Measurements from ENCODE around the gene STRN3. TPM values are rescaled to one million over a fixed set of nuclear protein-coding genes. Genes with fewer than 3 reads are reported as not detected.

Gene STRN3
- total and polyA plus RNA-seq, 10 of the 15 experiments (the other 5 are each of a cell fraction or from before 2014, with no cell fraction given), result 7.8 to 27.9 (median 14.1) TPM

- DNase-seq (ENCODE audit: low read depth, low spot score) (no peak), FAIRE-seq (no peak), ATAC-seq (no peak)
- in situ Hi-C loops (cut with MboI), result no loop called here
- Histone ChIP-seq H3K36me3 (ENCODE audit: control insufficient read depth in 2 of 2, insufficient read depth in 2 of 2, low read length in 1 of 2) (no peaks in the 10 kb centered on the region), H3K79me2 (ENCODE audit: control insufficient read depth, insufficient read depth, low read length) (peaks cover 54% of the 10 kb centered on the region), H4K20me1 (ENCODE audit: control insufficient read depth, insufficient read depth) (peaks cover 5% of the 10 kb centered on the region; the same call in 1 of the 2 replicates), H3K27ac (ENCODE audit: control insufficient read depth, insufficient read depth) (no peak overlapping the region), H2AFZ (ENCODE audit: control insufficient read depth, low read depth, low read length) (no peak overlapping the region), H3K4me2 (ENCODE audit: control insufficient read depth, insufficient read depth) (no peak overlapping the region), H3K4me3 (no peak overlapping the region), H3K4me1 (ENCODE audit: control insufficient read depth, insufficient read depth, low read length) (peaks cover 9% of the 10 kb centered on the region; the same call in 1 of the 2 replicates), H3K9ac (ENCODE audit: control insufficient read depth, insufficient read depth, low read length) (no peak overlapping the region), H3K27me3 (replicated peaks in 1 of 2; ENCODE audit: control insufficient read depth in 2 of 2, insufficient read depth in 2 of 2, low read length in 1 of 2) (no peaks in the 10 kb centered on the region), H3K9me3 (replicated peaks; ENCODE audit: control insufficient read depth, insufficient read depth, low read length) (peaks cover 1% of the 10 kb centered on the region; the same call in 2 of the 3 replicates)
- intact Hi-C loops (cut with micrococcal nuclease; ENCODE audit: unreplicated experiment), result no loop called here
- no TSS peak for BruUV-seq (replicated peaks)
- ChIA-PET CTCF (interaction anchor here (1.0 to 1.7 kb wide), 3 partner anchors 9 to 90 kb away, joined by 3 to 8 read pairs (median 3); no protein-coding TSS in a partner anchor), RAD21 (ENCODE audit: unreplicated experiment) (interaction anchor here (0.7 to 1.2 kb wide), 2 partner anchors 10 to 93 kb away, joined by 3 to 5 read pairs; no protein-coding TSS in a partner anchor), POLR2A (interaction anchor here (0.6 to 0.9 kb wide), 2 partner anchors 20 to 219 kb away, joined by 5 read pairs; no protein-coding TSS in a partner anchor), SMC1A (ENCODE audit: uncharacterized antibody, unreplicated experiment) (interaction anchor here (1.2 kb wide), 1 partner anchor 12 kb away, joined by 3 read pairs; no protein-coding TSS in a partner anchor)
- TF ChIP-seq BCLAF1 (IDR thresholded peaks at IDR 0.05) (no peak), KAT2A (conservative IDR thresholded peaks at IDR 0.05; ENCODE audit: control insufficient read depth, low read depth, low read length) (no peak), ATF2 (IDR thresholded peaks at IDR 0.05; ENCODE audit: low read length) (no peak), NFYB (IDR thresholded peaks at IDR 0.05; ENCODE audit: insufficient read depth, low read depth, low read length) (no peak), NR2F1 (conservative IDR thresholded peaks at IDR 0.05) (no peak), YBX1 (IDR thresholded peaks at IDR 0.05) (no peak), CEBPB (IDR thresholded peaks at IDR 0.05; ENCODE audit: borderline replicate concordance in 1 of 2, low read depth in 2 of 2, low read length in 2 of 2) (no peak), CBX3 (IDR thresholded peaks at IDR 0.05; ENCODE audit: borderline replicate concordance, low read depth) (no peak), SMC3 (IDR thresholded peaks at IDR 0.05; ENCODE audit: borderline replicate concordance, low read length) (no peak), MXI1 (IDR thresholded peaks at IDR 0.05; ENCODE audit: low read depth, low read length) (no peak), DPF2 (IDR thresholded peaks at IDR 0.05) (no peak), CHD1 (IDR thresholded peaks at IDR 0.05; ENCODE audit: low read depth, low read length) (no peak), BMI1 (IDR thresholded peaks at IDR 0.05; ENCODE audit: borderline replicate concordance) (no peak), CREM (IDR thresholded peaks at IDR 0.05; ENCODE audit: low read depth) (no peak), RUNX3 (IDR thresholded peaks at IDR 0.05; ENCODE audit: low read length) (no peak), SMARCA5 (IDR thresholded peaks at IDR 0.05) (no peak), SRF (IDR thresholded peaks at IDR 0.05; ENCODE audit: low read depth in 2 of 2, low read length in 2 of 2) (no peak)
Observed at GRCh38 chr14:30993071-30993470, 33.1 kb downstream of the STRN3 start.
